ENCODE measurements around the gene YIF1B. TPM values are rescaled to one million over a fixed set of nuclear protein-coding genes. Genes with fewer than 3 reads are reported as not detected.

YIF1B gene
- total RNA-seq, 1 experiment from 2014 or later: 73.2 TPM

- Histone ChIP-seq H3K79me2 (ENCODE audit: insufficient read depth, low read length) (no peaks in the 10 kb centered on the region), H3K27me3 (ENCODE audit: insufficient read depth, low read length) (no peaks in the 10 kb centered on the region), H4K91ac (ENCODE audit: insufficient read length, low read depth, low read length) (no peak overlapping the region), H3K56ac (ENCODE audit: insufficient read length, low read depth, low read length) (no peak overlapping the region), H3K14ac (ENCODE audit: insufficient read depth, low read length) (no peak overlapping the region), H2AFZ (ENCODE audit: low read length) (no peak overlapping the region), H4K20me1 (ENCODE audit: control insufficient read depth, insufficient read depth, insufficient read length) (no peaks in the 10 kb centered on the region), H3K18ac (ENCODE audit: insufficient read length, low read depth, low read length) (no peak overlapping the region), H4K5ac (ENCODE audit: insufficient read length, low read depth, low read length) (no peak overlapping the region), H3K4ac (ENCODE audit: low read depth, low read length) (no peak overlapping the region), H2BK120ac (ENCODE audit: low read depth, low read length, poor library complexity, severe bottlenecking) (no peak overlapping the region), H3K79me1 (ENCODE audit: insufficient read depth, low read depth, low read length, poor library complexity, severe bottlenecking) (no peaks in the 10 kb centered on the region), H2BK15ac (ENCODE audit: low read depth, low read length) (no peak overlapping the region), H3T11ph (ENCODE audit: low read length) (no peak overlapping the region), H2BK12ac (ENCODE audit: insufficient read length, low read depth, low read length) (no peak overlapping the region), H3K23ac (ENCODE audit: insufficient read length, low read depth, low read length) (no peak overlapping the region), H2AK5ac (ENCODE audit: insufficient read length, low read length) (no peak overlapping the region), H3K23me2 (ENCODE audit: insufficient read length, low read depth, low read length, poor library complexity, severe bottlenecking) (peaks cover 13% of the 10 kb centered on the region), H3K27ac (ENCODE audit: insufficient read length, low read depth, low read length) (no peak overlapping the region), H2BK5ac (ENCODE audit: insufficient read length, low read length) (no peak overlapping the region), H2BK20ac (ENCODE audit: low read depth, low read length, poor library complexity, severe bottlenecking) (no peak overlapping the region), H3K4me2 (ENCODE audit: insufficient read depth, insufficient read length, low read length) (peak overlapping the region; percentile 97), H3K4me1 (ENCODE audit: insufficient read depth, low read length) (peaks cover 3% of the 10 kb centered on the region; the same call in 1 of the 2 replicates), H3K9ac (ENCODE audit: extremely low read depth, insufficient read length, low read length) (peak overlapping the region; percentile 34), H4K8ac (replicated peaks; ENCODE audit: insufficient read length, low read depth, low read length) (no peak overlapping the region), H3K9me3 (ENCODE audit: control insufficient read depth, low read depth, low read length) (no peaks in the 10 kb centered on the region)
- Mint-ChIP-seq H3K9me3 (no peaks in the 10 kb centered on the region), H3K36me3 (ENCODE audit: insufficient read depth in 1 of 3, low read depth in 3 of 3) (no peaks in the 10 kb centered on the region; a peak in 1 of 7 replicates), H3K27ac (peak overlapping the region in 2 of 3 experiments; percentile 44 to 80; a peak in 3 of 7 replicates), H3K27me3 (ENCODE audit: low read depth) (no peaks in the 10 kb centered on the region; the same call in none of the 2 replicates), H3K4me3 (peak overlapping the region; percentile 87 to 96), H3K4me1 (peaks cover 12 to 14% of the 10 kb centered on the region in 2 experiments)
- no peak for TF ChIP-seq CTCF (conservative IDR thresholded peaks at IDR 0.05)
- DNase-seq: no peak
- WGBS (ENCODE audit: extremely low coverage, insufficient read length, low lambda C conversion rate): no CpG with 5 or more reads among the region's 10 CpGs
These were observed 21.6 kb upstream of the YIF1B start for GRCh38 chr19:38337360-38337653.
